ENCODE results near the gene C2CD2.
"Not testable (repeated sequence)": the region's sequence is repeated elsewhere in the genome, so short reads cannot be mapped to it uniquely, and the experiment has no call there.

Gene C2CD2

DNA sequence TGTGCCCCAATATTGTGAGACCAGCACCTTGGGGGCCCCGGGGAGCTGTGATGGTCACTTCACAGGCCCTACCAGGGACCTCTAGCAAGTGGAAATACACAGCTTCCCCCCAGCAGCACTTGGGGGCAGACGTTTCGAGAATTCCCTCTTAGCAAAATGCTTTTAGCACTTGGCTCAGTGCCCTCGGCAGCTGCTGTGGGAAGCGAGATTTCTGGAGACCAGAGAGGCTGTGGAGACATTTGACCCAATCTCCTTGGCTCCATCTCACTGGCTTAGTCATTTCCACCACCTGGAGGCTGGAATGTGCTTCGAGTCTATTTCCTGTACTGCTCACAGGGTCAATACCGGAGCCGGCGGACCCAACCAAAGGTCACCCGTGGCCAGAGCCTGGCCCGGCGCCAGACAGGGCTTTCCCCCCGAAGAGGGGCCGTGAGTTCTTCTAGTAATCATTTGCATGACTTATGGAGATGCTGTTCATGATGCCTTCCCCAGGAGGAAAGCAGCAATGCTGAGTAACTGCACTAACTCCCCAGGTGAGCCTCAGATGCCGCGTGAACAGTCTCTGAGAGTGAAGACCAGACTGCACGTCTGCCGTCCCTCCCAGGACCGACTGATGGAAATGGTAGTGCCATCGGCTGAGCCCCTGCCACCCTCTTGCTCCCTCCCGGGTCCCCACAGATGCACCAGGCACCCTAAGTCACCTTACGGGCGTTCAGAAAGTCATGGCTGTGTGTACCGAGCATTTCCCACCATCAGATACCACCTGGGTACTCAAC, 4.4 kb upstream of the C2CD2 start:
- no peak for DNase-seq (ENCODE audit: low read depth)

DNA sequence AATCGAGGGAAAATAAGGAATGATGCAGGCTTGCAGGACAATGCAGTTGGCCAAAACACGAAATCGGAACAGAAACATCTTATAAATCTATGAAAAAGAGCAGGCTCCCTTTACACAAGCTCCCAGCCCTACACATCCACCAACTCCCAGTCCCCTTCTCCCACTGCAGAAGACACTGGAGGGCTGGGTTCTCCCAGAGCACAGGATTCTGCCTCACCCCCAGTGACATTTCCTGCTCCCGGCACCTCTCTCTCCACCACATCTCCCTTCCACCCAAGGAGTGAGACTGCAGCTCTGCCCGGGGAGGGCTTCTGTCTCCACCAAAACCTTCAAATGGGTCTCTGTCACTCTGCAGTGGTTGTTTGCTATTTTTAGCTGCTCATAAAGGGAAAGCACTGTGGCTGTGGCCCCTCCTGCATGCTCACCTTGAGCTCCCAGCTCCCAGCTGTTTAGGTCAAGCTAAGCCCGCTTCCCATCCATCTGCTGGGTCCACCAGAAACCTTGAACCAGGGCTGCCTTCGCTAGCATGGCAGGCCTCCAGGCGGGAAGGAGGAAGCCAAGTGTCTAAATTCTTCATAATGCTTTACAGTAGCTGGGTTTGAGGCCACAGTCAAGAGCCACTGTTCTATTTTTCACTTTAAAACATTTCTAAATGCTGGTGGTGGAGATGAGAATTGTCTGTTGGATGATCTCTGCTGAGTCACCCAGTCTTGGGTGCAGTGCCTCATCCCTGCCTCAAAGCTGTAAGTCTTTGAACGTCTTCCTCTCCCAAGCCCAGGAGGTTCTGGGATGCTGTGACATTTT, 3.3 kb upstream of the C2CD2 start:
- DNase-seq (ENCODE audit: low read depth): no peak

DNA sequence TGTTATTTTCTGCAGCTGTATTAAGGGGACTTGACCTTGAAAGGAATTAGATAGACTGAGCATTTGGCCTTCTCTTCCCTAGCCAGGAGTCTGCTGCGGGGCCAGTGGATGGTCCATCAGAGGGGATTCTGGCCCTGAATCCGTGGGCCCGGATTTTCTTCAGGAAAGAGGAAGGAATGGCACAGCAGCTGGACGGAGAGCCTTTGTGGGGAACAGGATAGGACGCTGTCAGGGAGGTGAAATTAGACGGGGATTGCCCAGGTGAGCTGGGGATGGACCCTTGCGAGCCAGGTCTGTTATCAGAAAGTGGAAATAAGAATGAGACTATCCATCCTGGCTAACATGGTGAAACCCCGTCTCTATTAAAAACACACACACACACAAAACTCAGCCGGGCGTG, 1.7 kb upstream of the C2CD2 start:
- DNase-seq (ENCODE audit: low read depth): no peak

DNA sequence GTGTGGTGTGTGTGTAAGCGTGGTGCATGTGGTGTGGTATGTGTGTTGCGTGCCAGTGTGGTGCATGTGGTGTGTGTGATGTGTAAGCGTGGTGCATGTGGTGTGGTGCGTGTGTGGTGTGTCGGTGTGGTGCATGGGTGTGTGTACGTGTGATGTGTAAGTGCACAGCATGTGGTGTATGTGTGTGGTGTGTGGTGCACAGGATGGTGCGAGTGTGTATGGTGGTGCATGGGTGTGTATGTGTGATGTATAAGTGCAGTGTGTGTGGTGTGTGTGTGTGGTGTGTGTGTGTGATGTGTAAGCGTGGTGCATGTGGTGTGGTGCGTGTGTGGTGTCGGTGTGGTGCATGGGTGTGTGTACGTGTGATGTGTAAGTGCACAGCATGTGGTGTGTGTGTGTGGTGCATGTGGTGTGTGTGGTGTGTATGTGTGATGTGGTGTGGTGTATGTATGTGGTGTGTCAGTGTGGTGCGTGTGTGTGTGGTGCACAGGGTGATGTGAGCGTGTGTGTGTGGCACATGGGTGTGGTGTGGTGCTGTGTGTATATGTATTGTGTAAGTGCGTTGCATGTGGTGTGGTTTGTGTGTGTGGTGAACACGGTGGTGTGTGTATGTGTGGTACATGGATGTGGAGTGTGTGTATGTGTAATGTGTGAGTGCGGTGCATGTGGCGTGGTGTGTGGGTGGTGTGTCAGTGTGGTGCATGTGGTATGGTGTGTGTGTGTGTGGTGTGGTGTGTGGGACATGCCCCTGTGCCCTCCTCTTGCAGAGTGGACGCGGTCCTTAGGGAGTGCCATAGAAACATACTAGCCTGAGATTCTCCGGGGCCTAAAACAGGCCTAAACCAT, 1.1 kb upstream of the C2CD2 start:
- no peak for DNase-seq (ENCODE audit: low read depth)

DNA sequence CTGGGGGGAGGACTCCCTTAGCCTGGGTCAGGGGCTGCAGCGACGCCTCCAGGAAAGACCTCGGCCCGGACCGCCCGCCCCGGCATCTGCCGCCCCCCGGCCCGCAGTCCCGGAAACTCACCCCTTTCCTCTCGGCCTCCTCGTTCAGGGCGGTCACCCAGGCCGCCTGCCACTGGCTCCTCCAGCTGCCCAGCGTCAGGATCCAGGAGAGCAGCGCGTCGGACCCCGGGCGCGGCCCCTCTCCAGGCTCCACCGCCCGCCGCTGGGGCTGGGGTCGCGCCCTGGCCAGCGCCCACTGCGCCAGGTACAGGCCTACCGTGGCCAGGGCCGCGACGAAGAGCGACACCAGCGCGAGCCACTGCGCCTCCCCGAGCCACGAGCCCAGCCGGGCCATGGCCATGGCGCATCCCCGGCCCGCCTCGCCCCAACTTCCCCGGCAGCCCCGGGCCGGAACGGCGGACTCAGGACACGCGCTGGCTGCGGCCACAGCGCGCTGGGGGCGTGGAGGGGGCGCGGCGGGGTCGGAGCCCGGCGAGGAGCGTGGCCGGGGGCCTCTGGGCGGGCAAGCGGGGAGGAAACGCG, 478 bp downstream of the C2CD2 start:
- DNase-seq (ENCODE audit: low read depth): no peak

DNA sequence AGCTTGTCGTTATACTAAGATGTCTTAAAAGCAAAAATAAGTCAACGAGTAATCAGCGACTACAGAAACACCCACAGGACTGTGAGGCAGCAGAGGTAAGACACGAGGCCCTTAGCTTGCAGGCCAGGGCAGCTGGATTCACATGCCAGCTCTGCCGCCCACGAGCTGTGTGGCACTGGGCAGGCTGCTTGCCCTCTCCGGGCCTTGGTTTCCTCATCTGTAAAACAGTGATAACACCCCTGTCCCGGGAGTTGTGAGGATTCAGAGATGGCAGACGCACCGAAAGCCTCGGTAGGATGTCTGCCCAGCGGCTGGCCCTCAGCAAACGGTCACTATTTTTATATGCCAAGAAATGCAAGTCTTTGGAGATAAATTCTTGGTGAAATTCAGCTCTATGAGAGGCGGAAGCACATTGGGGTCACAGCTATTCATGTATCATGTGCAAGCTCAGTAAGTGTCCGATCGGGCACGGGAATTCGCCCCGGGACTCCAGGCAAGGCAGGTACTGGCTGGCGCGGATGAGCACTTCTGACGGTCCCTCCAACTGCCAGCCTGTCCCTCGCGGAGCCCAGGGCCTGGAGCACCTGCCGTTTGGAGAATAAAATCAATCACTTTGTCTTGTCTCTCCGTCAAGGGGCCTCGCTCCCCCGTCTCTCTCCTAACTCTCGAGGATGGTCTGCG, 1.1 kb downstream of the C2CD2 start:
- no peak for DNase-seq (ENCODE audit: low read depth)

DNA sequence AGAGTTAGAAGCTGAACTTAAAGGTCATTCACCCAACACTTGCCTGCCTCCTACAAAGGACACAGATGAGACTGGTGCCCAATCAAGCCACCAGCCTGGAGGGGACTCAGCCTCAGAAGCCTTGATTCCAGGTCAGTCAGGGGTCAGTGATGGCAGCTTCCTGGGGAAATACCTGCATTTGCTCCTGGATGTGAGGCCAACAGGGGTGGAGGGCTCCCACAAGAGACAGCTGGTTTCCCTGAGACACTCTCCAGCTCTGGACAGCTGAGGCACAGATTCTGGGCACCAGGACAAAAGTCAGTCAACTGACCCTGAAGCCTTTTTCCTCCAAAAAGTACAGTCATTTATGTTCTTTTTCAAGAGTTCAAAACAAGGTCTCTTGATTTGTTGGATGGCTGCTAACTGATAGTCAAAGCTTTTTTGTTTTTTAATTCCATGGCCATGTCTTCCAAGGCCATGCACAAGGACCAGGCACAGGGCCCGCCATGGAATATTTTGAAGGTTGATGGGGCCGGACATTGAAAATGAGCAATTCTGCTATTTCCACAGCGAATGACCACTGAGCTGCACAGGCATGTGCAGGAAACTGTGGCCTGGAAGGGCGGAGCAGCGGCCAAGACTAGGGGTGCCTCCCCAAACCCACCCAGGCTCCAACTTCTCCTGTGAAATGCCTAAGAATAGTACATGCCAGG, 1.8 kb downstream of the C2CD2 start:
- DNase-seq (ENCODE audit: low read depth): no peak

DNA sequence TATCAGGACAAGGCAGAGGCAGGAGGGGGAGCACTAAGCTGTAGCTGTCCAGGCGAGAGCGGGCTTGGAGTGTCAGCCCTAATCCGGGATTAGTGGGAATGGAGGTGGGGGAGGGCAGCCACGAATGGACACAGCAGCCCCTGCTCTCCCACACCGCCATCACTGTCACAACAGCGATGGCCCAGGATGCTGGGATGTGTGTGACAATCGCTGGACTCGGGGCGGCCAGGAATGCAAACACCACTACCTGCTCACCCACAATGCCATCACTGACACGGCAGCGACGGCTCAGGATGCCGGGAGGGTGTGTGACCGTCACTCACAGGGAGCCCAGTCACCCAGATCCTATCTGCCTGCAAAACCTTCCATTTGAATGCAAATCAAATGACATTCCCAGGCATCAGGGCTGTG, 2.9 kb downstream of the C2CD2 start:
- no peak for DNase-seq (ENCODE audit: low read depth)

DNA sequence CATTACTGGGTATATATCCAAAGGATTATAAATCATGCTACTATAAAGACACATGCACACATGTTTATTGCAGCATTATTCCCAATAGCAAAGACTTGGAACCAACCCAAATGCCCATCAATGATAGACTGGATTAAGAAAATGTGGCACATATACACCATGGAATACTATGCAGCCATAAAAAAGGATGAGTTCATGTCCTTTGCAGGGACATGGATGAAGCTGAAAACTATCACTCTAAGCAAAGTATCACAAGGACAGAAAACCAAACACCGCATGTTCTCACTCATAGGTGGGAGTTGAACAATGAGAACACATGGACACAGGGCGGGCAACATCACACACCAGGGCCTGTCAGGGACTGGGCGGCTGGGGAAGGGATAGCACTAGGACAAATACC, 4.2 kb downstream of the C2CD2 start:
- DNase-seq (ENCODE audit: low read depth): not testable (repeated sequence)

DNA sequence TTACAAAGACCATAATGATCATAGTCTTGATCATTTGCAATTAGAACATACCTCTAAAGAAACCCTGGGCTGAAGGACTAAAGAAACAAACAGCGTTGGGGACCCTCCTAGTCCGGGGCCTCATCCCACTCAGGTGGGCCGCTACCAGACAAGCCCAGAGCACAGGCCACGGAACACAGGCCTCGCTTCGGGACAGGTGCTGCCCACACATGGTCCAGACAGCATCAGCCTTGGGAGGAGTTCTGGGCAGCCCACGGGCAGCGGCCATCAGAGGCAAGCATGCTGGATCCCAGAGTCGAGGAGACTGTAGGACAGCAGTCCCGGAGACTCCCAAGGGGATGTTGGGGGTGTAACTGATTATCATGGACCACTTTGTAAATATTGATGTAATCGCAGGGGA, 4.9 kb downstream of the C2CD2 start:
- no peak for DNase-seq (ENCODE audit: low read depth)

DNA sequence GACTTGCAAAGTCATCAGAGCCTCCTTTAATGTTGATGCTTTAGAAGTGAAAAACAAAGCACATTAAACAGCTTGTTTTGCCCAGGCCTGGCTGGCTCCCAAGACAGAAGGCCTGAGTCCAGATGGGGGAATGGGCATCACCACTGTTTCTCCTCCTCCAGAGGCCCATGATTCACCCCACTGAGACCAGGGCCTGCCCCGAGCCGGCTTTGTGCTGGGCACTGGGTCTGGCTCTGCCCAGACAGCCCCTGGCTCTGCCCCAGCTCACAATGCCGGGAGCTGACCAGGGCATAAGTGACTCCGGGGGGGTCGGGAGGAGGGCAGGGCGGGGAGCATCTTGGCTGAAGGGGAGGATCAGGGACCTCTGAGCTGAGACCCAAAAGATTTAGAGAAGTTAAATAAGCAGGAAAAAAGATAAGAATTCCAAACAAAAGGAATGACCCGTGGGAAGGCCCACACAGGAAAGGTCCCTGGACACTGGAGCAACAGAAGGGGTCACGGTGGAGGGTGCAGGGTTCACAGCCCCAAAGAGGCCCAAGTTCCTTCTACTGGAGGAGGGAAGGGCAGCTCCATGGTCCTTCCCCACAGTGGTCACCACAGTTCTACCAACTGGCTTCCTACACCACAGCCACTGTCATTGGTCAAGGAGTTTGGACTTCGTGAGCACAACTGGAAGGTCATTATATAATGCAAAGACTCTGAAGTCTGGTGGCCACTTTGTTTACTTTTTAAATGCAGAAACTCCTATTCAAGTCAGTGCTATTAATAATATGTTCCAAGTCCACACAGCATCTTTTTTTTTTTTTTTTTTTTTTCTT, 5.5 kb downstream of the C2CD2 start:
- no peak for DNase-seq (ENCODE audit: low read depth)

DNA sequence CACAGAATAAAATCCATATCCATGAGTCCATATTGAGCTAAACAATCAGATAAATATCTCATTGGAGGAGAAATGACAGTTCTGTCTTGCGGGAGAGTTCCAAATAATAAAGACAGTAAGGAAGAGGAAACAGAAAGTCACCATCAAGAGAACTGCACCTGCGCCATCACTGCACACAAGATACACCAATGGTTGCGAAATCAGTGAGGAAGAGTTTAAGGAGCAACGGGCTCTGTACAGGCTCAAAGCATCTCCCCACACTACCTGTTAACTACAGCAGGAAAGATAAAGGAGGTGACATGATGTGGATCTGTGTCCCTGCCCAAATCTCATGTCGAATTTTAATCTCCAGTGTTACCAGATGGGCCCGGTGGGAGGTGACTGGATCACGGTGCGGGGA, 7.8 kb downstream of the C2CD2 start:
- no peak for DNase-seq (ENCODE audit: low read depth)

DNA sequence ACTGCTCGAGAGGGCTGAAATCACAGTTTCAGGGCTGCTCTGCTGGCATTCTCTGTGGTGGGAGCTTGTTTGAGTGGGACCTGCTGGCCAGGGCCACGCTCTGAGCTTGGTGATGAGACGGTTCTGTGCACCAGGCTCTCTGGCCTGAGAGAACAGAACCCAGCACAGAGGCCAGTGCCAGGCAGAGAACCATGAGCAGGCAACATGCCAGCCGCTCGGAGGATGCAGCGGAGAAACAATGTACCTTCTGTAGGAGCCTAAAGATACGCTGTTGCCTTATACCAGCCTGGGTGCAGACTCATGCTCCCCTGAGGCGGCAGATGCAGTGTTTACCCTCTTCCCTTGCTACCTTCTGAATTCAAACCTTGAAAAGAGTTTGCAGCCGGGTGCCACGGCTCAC, 10.0 kb downstream of the C2CD2 start:
- DNase-seq (ENCODE audit: low read depth): no peak

DNA sequence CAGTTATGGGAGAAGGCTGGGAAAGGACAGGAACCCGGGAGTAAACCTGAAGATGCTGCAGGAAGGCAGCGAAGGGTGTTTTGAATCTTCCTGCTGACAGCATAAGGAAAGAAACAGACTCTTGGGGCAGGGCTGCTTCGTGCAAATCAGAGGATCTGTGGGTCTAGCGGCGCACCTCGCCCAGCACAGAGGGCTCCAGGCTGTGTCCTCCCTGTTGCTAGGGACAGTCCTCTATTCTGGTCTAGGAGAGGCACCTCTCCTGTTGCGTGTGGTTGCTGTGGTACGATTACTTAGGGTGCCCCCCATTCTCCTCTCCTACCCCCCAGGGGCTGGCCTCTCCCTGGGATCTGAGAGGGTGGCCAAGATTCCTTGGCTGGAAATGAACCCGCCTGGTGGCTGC, 11.4 kb downstream of the C2CD2 start:
- DNase-seq (ENCODE audit: low read depth): no peak

DNA sequence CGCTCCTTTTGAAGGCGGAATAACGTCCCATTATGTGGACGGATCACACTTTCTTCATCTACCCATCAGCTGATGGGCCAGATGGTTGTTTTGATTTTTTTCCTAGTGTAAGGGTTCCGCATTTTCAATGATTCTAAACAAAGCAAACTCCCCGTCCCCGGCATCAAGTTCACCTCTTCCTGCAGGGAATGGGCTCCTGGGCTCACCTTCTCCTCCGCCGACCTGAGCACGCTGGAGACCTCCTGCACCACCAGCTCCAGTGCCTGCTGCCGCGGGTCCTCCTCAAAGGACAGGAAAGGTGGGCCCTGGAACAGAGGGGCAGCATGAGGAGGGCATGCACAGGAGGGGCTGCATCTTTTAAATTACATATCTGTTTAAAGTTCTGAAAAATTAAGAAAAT, 11.9 kb downstream of the C2CD2 start:
- DNase-seq (ENCODE audit: low read depth): no peak

DNA sequence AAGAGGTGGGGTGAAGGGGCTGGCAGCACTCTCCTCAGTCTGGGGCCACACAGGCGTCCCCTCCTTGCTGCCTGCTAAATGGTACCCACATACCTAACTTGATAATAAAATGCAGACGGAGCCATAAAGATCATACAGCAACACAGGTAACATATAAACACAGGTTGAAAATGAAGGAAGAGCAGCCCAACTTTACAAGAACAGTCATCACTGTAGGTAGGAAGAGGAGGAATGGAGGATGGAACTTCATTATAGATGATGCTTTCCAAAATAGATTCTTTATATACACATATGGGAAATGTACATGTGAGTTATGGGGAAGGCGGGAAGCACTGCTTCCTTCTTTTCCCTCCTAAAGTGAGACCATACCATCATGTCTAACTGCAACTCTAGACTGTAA, 13.4 kb downstream of the C2CD2 start:
- no peak for DNase-seq (ENCODE audit: low read depth)

DNA sequence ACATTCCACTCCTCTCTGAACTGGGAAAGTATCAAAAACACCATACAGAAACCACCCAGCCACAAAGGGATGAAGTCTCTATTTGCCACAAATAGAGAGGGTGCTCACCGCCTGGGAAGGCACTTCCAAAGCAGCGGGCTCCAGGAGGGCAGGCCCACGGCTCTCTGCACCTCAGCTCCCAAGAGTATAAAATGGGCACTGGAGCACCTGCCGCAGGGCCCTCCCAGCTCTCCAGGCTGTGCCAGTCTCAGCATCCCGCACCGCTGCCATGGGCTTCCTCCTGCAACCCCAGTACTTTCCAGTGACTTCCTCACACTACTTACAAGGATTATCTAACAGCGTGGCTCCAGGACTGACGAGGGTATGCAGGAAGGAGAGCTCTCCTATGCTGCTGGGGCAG, 14.4 kb downstream of the C2CD2 start:
- DNase-seq (ENCODE audit: low read depth): no peak

DNA sequence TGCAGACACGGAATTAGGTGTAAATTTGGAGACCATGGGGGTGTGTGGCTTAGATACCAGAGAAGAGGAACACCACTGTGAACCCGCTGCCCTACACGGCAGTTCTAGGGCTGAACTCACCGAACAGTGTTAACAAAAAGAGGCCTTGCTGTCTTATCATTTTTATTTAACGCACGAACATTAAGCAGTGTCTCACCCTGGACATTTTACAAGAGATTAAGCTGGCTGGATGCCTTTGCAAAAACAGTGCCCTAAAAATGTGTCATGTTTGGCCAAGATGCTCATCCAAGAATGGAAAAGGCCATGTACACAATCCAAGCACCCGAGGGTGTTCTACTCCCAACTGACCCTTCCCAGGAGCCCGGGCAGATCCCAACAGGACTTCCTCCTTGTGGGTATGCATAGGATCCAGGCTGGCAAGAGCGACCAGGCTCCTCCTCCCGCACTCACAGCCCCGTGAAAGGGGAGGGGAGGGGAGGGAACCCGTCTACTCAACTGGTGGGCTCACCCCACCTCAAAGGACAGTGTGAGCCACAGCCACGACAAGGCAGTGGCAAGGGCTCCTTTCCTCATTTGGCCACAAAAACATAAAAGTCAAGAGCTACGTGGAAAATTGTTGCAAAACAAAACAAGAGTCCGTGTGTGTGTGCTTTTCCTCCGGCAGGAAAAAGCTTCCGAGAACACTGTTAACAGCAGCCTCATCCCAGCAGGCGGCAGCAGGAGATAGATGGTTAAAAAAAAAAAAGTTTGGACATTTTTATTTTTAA, 20.3 kb downstream of the C2CD2 start:
- DNase-seq (ENCODE audit: low read depth): no peak

DNA sequence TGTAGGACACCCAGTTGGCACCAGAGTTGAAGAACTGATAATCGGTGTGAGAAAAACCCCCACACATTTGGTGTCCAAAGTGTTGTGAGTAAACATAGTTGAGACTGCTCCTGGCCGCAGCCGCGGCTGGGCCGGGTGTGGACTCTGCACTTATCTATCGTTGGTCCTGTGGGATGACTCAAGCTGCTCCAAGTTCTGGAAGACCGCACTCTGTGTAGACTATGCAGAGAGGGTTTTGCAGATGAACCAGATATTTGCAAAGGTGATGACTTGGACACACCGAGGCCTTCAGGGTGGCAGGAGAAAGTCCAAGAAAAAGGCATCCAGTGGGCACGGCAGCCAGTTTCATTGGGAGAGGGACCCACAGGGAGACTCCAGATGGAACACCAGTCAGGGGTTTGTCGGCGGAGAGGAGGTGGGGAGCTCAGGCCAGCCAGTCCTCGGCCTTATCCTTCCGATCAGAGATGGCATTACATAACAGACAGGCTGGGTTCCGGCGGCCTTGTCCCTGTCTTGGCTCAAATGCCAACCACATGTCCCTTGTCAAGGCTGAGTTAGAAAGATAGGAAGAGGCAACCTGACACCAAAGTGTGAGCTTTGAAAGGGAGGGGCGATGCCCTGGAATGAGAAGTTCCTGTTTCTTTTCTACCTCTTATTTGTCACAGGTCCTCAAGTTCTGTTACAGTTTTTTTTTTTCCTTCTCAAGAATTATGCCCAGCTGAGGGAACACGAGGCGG, 21.1 kb downstream of the C2CD2 start:
- no peak for DNase-seq (ENCODE audit: low read depth)

Measured in activated T-cell treated with anti-CD3 and anti-CD28 coated beads for 48 hours (primary cell).